Stimulated activated CD8-positive, alpha-beta memory T cell treated with anti-CD3 and anti-CD28 coated beads, Interleukin-7, amount 100 ng/mL, for 24 hours (primary cell): ENCODE data around the gene CMTM5.

Experiments
- DNase-seq: peaks from one replicate; pipeline ENCODE4 v3.0.0-alpha.2; 2020; ENCODE audit warnings: low read depth

CMTM5 gene

GRCh38 chr14:23376482-23377197 lies at the start of gene CMTM5:
CMTM5 (plus strand) TSS chr14:23377046; CDS start chr14:23377252, 206 bp downstream.
- no peak for DNase-seq

- DNase-seq = peak; percentile 45
Observed at GRCh38 chr14:23327947-23328744, 48.7 kb upstream of the CMTM5 start.

- DNase-seq = no peak
Observed at GRCh38 chr14:23335623-23336022, 41.2 kb upstream of the CMTM5 start.

GRCh38 chr14:23339506-23340268 lies 37.2 kb upstream of the CMTM5 start:
- no peak for DNase-seq

GRCh38 chr14:23344481-23344880 lies 32.4 kb upstream of the CMTM5 start:
- no peak for DNase-seq

- no peak for DNase-seq
Observed at GRCh38 chr14:23345987-23346692, 30.7 kb upstream of the CMTM5 start.

GRCh38 chr14:23346693-23347405 lies 30.0 kb upstream of the CMTM5 start:
- no peak for DNase-seq

- no peak for DNase-seq
Observed at GRCh38 chr14:23347406-23348296, 29.2 kb upstream of the CMTM5 start.

GRCh38 chr14:23348297-23348655 lies 28.6 kb upstream of the CMTM5 start:
- DNase-seq = no peak

GRCh38 chr14:23349156-23349845 lies 27.5 kb upstream of the CMTM5 start:
- DNase-seq = no peak

- DNase-seq = no peak
Observed at GRCh38 chr14:23351681-23352505, 25.0 kb upstream of the CMTM5 start.

- DNase-seq = peak; percentile 10
Observed at GRCh38 chr14:23352506-23353432, 24.1 kb upstream of the CMTM5 start, which contains the start of gene SLC22A17. SLC22A17 (minus strand) TSS chr14:23352887.

GRCh38 chr14:23353433-23353780 lies 23.4 kb upstream of the CMTM5 start:
- DNase-seq = no peak

GRCh38 chr14:23354990-23355389 lies 21.9 kb upstream of the CMTM5 start:
- no peak for DNase-seq

GRCh38 chr14:23355871-23356435 lies 20.9 kb upstream of the CMTM5 start:
- no peak for DNase-seq

- no peak for DNase-seq
Observed at GRCh38 chr14:23356662-23357061, 20.2 kb upstream of the CMTM5 start.

GRCh38 chr14:23357261-23357660 lies 19.6 kb upstream of the CMTM5 start:
- DNase-seq = no peak
